Left lung (tissue), 10 donors: Measurements from ENCODE around the gene OSBPL1A. TPM values are rescaled to one million over a fixed set of nuclear protein-coding genes. Genes with fewer than 3 reads are reported as not detected.

Experiments used
- ATAC-seq: fragments of 200-7000 bp; cut with Tn5 transposase; one replicate; pipeline ENCODE4 v1.9.1; 2020; ENCODE audit warnings: moderate library complexity
- DNase-seq, 4 donors: peaks; one replicate each; pipeline ENCODE4 v3.0.0-alpha.2; 2013 to 2020
- H3K27ac ChIP-seq, 2 donors: fragments of 200-600 bp; sonication (generic) in 1 of 2; one replicate each; pipeline versions ENCODE4 v1.5.0 to v1.8.0; 2020 to 2021
- H3K27me3 ChIP-seq, 2 donors: fragments of 200-600 bp; sonication (generic) in 1 of 2; one replicate each; pipeline versions ENCODE4 v1.5.0 to v1.8.0; 2020 to 2021
- H3K36me3 ChIP-seq, 2 donors: fragments of 200-600 bp; sonication (generic) in 1 of 2; one replicate each; pipeline versions ENCODE4 v1.5.0 to v1.8.0; 2020 to 2021
- H3K4me1 ChIP-seq, 2 donors: fragments of 200-600 bp; one replicate each; pipeline ENCODE4 v1.8.0; 2021
- H3K4me3 ChIP-seq, 2 donors: fragments of 200-600 bp; sonication (generic) in 1 of 2; one replicate each; pipeline versions ENCODE4 v1.5.0 to v1.8.0; 2020 to 2021; ENCODE audit warnings: mild to moderate bottlenecking in 1 of 2
- H3K9me3 ChIP-seq, 2 donors: fragments of 200-600 bp; sonication (generic) in 1 of 2; one replicate each; pipeline versions ENCODE4 v1.5.0 to v1.8.0; 2020 to 2021
- intact Hi-C, 2 donors: fragments of 100-400 bp; cut with DNase I; formaldehyde crosslinking; loops; one replicate each; pipeline versions ENCODE4 v1.11.2 to v1.14.2; 2022
- polyA plus RNA-seq, 6 donors: library from polyadenylated mRNA; unstranded; fragments of 120-200 nt; gene quantifications; one replicate each; pipeline ENCODE4 v1.2.1, GENCODE V29; 2013; ENCODE audit not compliant: insufficient read length in 6 of 6
- total RNA-seq, 2 donors: library from RNA; stranded (reverse); fragmentation: NEBNext Ultra II Directional; extraction: Animal tissue kit (Norgen Biotek cat#: 25700); gene quantifications; one replicate each; pipeline ENCODE4 v1.2.1, GENCODE V29; 2021
- TF ChIP-seq, protein P1 (sequence below), 2 donors: fragments of 200-600 bp; sonication (generic) in 1 of 2; IDR thresholded peaks; one replicate each; pipeline versions ENCODE4 v1.5.0 to v1.8.0; 2021; ENCODE audit warnings: antibody characterized with exemption in 2 of 2
- donor health status: DM: no; HTN: yes; CAD: no.
- donor health status: DM: no; HTN: no; CAD: no.

Gene OSBPL1A
- total and polyA plus RNA-seq, 8 donors: 29.6 to 65.7 (median 55.1) TPM

DNA sequence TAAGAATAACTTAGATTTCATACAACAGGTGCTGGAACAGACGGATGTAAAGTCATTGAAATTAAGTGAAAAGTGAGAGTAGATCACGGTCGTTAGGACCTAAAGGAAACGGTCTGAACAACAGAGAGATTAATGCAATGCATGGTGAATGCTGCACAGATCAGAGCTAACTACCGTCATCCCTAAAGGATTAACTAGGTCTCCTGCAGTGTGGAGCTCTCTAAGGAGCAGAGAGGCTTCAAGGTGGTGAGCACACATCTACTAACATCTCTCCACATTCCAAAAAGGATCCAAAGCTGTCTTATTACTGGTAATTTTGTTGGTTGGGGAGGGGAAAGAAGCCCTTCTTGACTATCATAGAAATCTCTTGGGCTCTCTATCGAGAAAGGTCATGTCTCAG, 183.5 kb downstream of the OSBPL1A start:
- H3K4me1 ChIP-seq: peaks cover 0 to 14% of the 10 kb centered on the region in 2 donors
- H3K36me3 ChIP-seq: no peaks in the 10 kb centered on the region
- H3K27me3 ChIP-seq: no peaks in the 10 kb centered on the region
- ATAC-seq: no peak
- H3K27ac ChIP-seq: peak overlapping the region in 1 of 2 donors; percentile 38
- intact Hi-C loops: no loop called here
- H3K9me3 ChIP-seq: no peaks in the 10 kb centered on the region
- H3K4me3 ChIP-seq: no peak overlapping the region
- TF ChIP-seq, protein P1, sequence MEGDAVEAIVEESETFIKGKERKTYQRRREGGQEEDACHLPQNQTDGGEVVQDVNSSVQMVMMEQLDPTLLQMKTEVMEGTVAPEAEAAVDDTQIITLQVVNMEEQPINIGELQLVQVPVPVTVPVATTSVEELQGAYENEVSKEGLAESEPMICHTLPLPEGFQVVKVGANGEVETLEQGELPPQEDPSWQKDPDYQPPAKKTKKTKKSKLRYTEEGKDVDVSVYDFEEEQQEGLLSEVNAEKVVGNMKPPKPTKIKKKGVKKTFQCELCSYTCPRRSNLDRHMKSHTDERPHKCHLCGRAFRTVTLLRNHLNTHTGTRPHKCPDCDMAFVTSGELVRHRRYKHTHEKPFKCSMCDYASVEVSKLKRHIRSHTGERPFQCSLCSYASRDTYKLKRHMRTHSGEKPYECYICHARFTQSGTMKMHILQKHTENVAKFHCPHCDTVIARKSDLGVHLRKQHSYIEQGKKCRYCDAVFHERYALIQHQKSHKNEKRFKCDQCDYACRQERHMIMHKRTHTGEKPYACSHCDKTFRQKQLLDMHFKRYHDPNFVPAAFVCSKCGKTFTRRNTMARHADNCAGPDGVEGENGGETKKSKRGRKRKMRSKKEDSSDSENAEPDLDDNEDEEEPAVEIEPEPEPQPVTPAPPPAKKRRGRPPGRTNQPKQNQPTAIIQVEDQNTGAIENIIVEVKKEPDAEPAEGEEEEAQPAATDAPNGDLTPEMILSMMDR (IDR thresholded peaks at IDR 0.05): no peak
- DNase-seq: no peak

DNA sequence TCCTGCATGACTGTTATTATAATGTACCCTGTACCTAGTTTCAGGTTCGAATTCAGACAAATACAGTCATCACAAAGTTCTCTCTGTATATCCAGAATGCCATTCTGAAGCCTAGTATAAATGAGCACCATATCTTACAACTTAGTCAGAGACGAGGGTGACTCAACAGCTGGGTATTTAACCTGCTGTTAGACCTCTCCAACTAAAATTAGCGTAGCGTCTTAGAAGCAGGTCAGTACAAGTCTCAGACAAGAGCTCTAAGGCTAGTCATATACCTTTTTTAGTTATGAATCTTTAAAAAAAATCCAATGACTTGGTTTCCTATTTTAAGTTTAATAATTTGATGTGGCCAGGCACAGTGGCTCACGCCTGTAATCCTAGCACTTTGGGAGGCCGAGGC, 184.7 kb downstream of the OSBPL1A start:
- ATAC-seq (peak; percentile 67), DNase-seq (no peak)
- Histone ChIP-seq H3K4me3 (no peak overlapping the region), H3K4me1 (peaks cover 0 to 14% of the 10 kb centered on the region in 2 donors), H3K36me3 (no peaks in the 10 kb centered on the region), H3K27me3 (no peaks in the 10 kb centered on the region), H3K9me3 (no peaks in the 10 kb centered on the region), H3K27ac (no peak overlapping the region)
- intact Hi-C loops: no loop called here
- TF ChIP-seq, protein P1 (IDR thresholded peaks at IDR 0.05): no peak

DNA sequence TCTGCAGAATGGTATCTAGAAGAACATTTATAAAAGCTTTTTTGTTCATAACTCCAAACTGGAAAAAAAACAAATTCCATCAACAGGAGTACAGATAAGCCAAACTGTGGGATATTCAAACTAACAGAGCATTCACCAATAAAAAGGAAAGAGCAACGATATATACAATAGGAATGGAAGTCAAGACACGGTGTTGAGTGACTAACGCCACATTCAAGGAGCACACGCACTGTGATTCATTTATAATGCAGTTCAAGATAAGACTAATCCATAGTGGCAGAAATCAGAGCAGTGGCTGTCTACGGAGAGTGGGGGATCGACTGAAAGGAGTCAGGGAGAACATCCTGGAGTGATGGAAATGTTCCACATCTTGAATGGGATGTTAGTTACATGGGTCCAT, 188.1 kb downstream of the OSBPL1A start:
- Histone ChIP-seq H3K27me3 (no peaks in the 10 kb centered on the region), H3K4me3 (no peak overlapping the region), H3K9me3 (no peaks in the 10 kb centered on the region), H3K4me1 (peaks cover 0 to 5% of the 10 kb centered on the region in 2 donors), H3K27ac (no peak overlapping the region), H3K36me3 (no peaks in the 10 kb centered on the region)
- DNase-seq (no peak), ATAC-seq (no peak)
- TF ChIP-seq, protein P1 (IDR thresholded peaks at IDR 0.05): no peak
- intact Hi-C loops: no loop called here

DNA sequence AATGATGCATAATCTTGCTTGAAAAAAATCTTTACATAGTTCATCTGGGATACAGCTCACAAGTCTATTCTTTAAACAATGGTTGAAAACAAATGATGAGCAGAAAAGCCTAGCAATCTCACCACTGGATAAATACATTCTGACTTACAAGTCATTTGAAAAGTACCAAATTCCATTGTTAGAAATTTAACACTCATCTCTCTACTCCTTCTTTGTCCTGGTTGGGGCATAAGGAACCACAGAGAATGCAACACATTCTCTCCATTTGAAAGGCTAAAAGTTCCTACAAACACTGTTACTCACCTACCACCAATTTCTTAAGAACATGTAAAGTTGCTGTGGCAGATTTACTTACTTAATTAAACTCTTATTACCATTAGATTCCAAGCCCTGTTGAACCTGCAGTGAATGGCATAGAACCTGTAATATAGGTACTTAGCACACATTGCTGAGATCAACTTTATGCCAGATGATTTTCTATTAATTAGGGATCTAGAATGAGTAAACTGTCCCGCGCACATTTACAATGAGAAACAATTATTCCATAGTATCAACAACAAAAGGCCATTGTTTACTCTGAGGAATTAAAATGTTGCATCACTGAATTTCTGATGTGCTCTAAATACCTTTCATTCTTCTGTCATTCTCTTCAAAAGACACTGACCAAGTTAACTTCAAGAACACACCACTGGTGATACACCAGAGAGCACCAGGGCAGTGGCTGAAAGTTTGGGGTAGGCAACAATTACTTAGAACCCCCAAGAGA, 189.2 kb downstream of the OSBPL1A start:
- H3K27ac ChIP-seq: no peak overlapping the region
- no peaks in the 10 kb centered on the region for H3K27me3 ChIP-seq
- intact Hi-C loops: no loop called here
- ATAC-seq (no peak), DNase-seq (no peak)
- no peaks in the 10 kb centered on the region for H3K9me3 ChIP-seq
- TF ChIP-seq, protein P1 (IDR thresholded peaks at IDR 0.05): no peak
- H3K4me3 ChIP-seq: no peak overlapping the region
- no peaks in the 10 kb centered on the region for H3K36me3 ChIP-seq
- H3K4me1 ChIP-seq: no peaks in the 10 kb centered on the region

DNA sequence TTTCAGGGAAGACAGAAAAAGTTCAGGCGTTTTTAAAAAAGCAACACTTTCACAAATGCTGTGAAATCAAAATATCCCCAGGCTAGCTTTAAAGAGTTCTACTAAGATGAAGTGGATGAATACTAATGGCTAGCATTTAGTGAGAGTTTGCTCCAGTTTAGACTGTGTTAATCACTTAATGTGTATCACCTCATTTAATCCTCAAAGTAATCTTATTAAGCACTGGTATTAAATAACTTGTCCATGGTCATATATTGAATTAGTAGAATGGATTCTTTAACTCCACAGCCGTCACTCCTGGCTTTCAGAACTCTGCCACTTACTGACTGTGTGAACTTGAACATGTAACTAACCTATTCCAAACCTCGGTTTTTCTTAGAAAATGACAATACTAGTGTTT, 192.7 kb downstream of the OSBPL1A start:
- Histone ChIP-seq H3K36me3 (no peaks in the 10 kb centered on the region), H3K4me3 (no peak overlapping the region), H3K27me3 (no peaks in the 10 kb centered on the region), H3K27ac (no peak overlapping the region), H3K4me1 (no peaks in the 10 kb centered on the region), H3K9me3 (no peaks in the 10 kb centered on the region)
- DNase-seq (no peak), ATAC-seq (no peak)
- intact Hi-C loops: no loop called here
- TF ChIP-seq, protein P1 (IDR thresholded peaks at IDR 0.05): no peak
